IMR-90 (cell line): ENCODE data around the gene NHLRC3. TPM values are rescaled to one million over a fixed set of nuclear protein-coding genes. Genes with fewer than 3 reads are reported as not detected.

ENCODE experiments used
- ATAC-seq: fragments of 200-7000 bp; cut with Tn5 transposase; 2 replicates; pipeline ENCODE4 v1.9.1; 2020; ENCODE audit warnings: low read depth, mild to moderate bottlenecking, moderate library complexity
- BruUV-seq: library from RNA; stranded (reverse); fragments of 400-500 nt; replicated peaks from 2 replicates; lab custom pipeline; 2021; lab: Mats Ljungman, UMichigan
- CTCF ChIA-PET: fragments of 300-600 bp; formaldehyde crosslinking; extraction: SDS; loops from one replicate; lab custom pipeline; 2021; ENCODE audit warnings: antibody characterized with exemption; lab: Yijun Ruan, JAX
- POLR2A ChIA-PET: fragments of 300-600 bp; sonication (Branson Sonifier 250); formaldehyde crosslinking; loops from one replicate; lab custom pipeline; 2022; ENCODE audit warnings: antibody characterized with exemption; ENCODE audit not compliant: unreplicated experiment; lab: Charles Lee
- DNase-seq: peaks from one replicate; pipeline ENCODE4 v3.0.0; 2013
- H2AFZ ChIP-seq: replicated peaks from 2 replicates; pipeline ENCODE3; 2013; ENCODE audit warnings: low read length, mild to moderate bottlenecking; ENCODE audit not compliant: poor library complexity
- H2AK5ac ChIP-seq: 2 replicates; pipeline ENCODE4 v1.6.1; 2013; ENCODE audit warnings: low read depth, low read length, inconsistent platforms
- H2AK9ac ChIP-seq: replicated peaks from 2 replicates; pipeline ENCODE3; 2013; ENCODE audit warnings: mild to moderate bottlenecking, low read depth, low read length, moderate library complexity; ENCODE audit not compliant: poor library complexity
- H2BK120ac ChIP-seq: 2 replicates; pipeline ENCODE4 v1.6.1; 2013; ENCODE audit warnings: low read depth, low read length, inconsistent platforms
- H2BK15ac ChIP-seq: 3 replicates; pipeline ENCODE4 v1.6.1; 2013; ENCODE audit warnings: low read depth, low read length, inconsistent platforms
- H2BK20ac ChIP-seq: 2 replicates; pipeline ENCODE4 v1.6.1; 2013; ENCODE audit warnings: low read depth, mild to moderate bottlenecking, inconsistent platforms, low read length, moderate library complexity
- H2BK5ac ChIP-seq: 2 replicates; pipeline ENCODE4 v1.6.1; 2013; ENCODE audit warnings: mild to moderate bottlenecking, low read depth, low read length, inconsistent platforms; ENCODE audit not compliant: poor library complexity, severe bottlenecking
- H3K14ac ChIP-seq: replicated peaks from 2 replicates; pipeline ENCODE4 v1.6.1; 2013; ENCODE audit warnings: low read depth, low read length, inconsistent platforms
- H3K18ac ChIP-seq: 2 replicates; pipeline ENCODE4 v1.6.1; 2013; ENCODE audit warnings: low read depth, low read length, control low read depth
- H3K23ac ChIP-seq: 2 replicates; pipeline ENCODE4 v1.6.1; 2013; ENCODE audit warnings: low read depth, low read length, inconsistent platforms
- H3K27ac ChIP-seq: 2 replicates; pipeline ENCODE4 v1.5.1; 2013; ENCODE audit warnings: mild to moderate bottlenecking, control low read depth, low read length; ENCODE audit not compliant: insufficient read depth
- H3K27me3 ChIP-seq: 2 replicates; pipeline ENCODE4 v1.6.1; 2013; ENCODE audit warnings: low read length; ENCODE audit not compliant: control insufficient read depth, insufficient read depth
- H3K36me3 ChIP-seq: 2 replicates; pipeline ENCODE4 v1.6.1; 2013; ENCODE audit warnings: low read length, mixed read lengths; ENCODE audit not compliant: control insufficient read depth, insufficient read depth
- H3K4ac ChIP-seq: 2 replicates; pipeline ENCODE4 v1.6.1; 2013; ENCODE audit warnings: low read depth, low read length, inconsistent platforms
- H3K4me1 ChIP-seq: 2 replicates; pipeline ENCODE4 v1.6.1; 2013; ENCODE audit warnings: low read length, mixed read lengths; ENCODE audit not compliant: control insufficient read depth, insufficient read depth
- H3K4me2 ChIP-seq: 2 replicates; pipeline ENCODE4 v1.6.1; 2013; ENCODE audit warnings: low read depth, mild to moderate bottlenecking, control low read depth, low read length, moderate library complexity
- H3K4me3 ChIP-seq: 2 replicates; pipeline ENCODE4 v1.5.1; 2013; ENCODE audit warnings: low read depth, mild to moderate bottlenecking, control low read depth, low read length, moderate library complexity; ENCODE audit not compliant: insufficient read depth
- H3K56ac ChIP-seq: 2 replicates; pipeline ENCODE4 v1.6.1; 2013; ENCODE audit warnings: low read length, inconsistent platforms; ENCODE audit not compliant: insufficient read depth; ENCODE audit errors: extremely low read depth
- H3K79me1 ChIP-seq, 2 experiments: 2 replicates each; pipeline ENCODE4 v1.6.1; 2013; ENCODE audit warnings: low read length in 2 of 2, inconsistent platforms in 1 of 2, low read depth in 1 of 2
- H3K9ac ChIP-seq: 2 replicates; pipeline ENCODE4 v1.6.1; 2013; ENCODE audit warnings: low read depth, low read length, control low read depth
- H3K9me1 ChIP-seq: 2 replicates; pipeline ENCODE4 v1.6.1; 2013; ENCODE audit warnings: low read length, inconsistent platforms; ENCODE audit not compliant: insufficient read depth
- H3K9me3 ChIP-seq: 2 replicates; pipeline ENCODE4 v1.6.1; 2013; ENCODE audit warnings: low read length; ENCODE audit not compliant: control insufficient read depth, insufficient read depth
- H4K20me1 ChIP-seq: 2 replicates; pipeline ENCODE4 v1.6.1; 2013; ENCODE audit warnings: low read length, inconsistent platforms; ENCODE audit not compliant: insufficient read depth
- H4K5ac ChIP-seq: 2 replicates; pipeline ENCODE4 v1.6.1; 2013; ENCODE audit warnings: mild to moderate bottlenecking, low read depth, low read length, control low read depth
- H4K8ac ChIP-seq, 2 experiments: 2 replicates each; pipeline ENCODE4 v1.6.1; 2013; ENCODE audit warnings: low read depth in 2 of 2, low read length in 2 of 2, control low read depth in 1 of 2, inconsistent platforms in 1 of 2
- H4K91ac ChIP-seq: 2 replicates; pipeline ENCODE4 v1.6.1; 2013; ENCODE audit warnings: low read depth, low read length, inconsistent platforms; ENCODE audit not compliant: insufficient read depth
- BHLHE40 ChIP-seq: fragments of 150-350 bp; IDR thresholded peaks from 2 replicates; pipeline ENCODE4 v1.6.1; 2016; ENCODE audit warnings: mild to moderate bottlenecking, low read depth, low read length
- CEBPB ChIP-seq: IDR thresholded peaks from 2 replicates; pipeline ENCODE4 v1.6.1; 2012; ENCODE audit warnings: low read depth, low read length, improper control_type of control experiment
- CHD1 ChIP-seq: IDR thresholded peaks from 2 replicates; pipeline ENCODE4 v1.6.1; 2012; ENCODE audit warnings: low read depth, low read length, improper control_type of control experiment
- CTCF ChIP-seq: conservative IDR thresholded peaks from 2 replicates; pipeline ENCODE4 v1.5.1; 2012; ENCODE audit warnings: mild to moderate bottlenecking, low read depth, low read length, improper control_type of control experiment
- FOS ChIP-seq: fragments of 150-350 bp; IDR thresholded peaks from 2 replicates; pipeline ENCODE4 v1.6.1; 2016; ENCODE audit warnings: low read depth, low read length
- MAFK ChIP-seq: IDR thresholded peaks from 2 replicates; pipeline ENCODE4 v1.6.1; 2012; ENCODE audit warnings: low read depth, low read length, improper control_type of control experiment
- MAZ ChIP-seq: IDR thresholded peaks from 2 replicates; pipeline ENCODE4 v1.6.1; 2012; ENCODE audit warnings: low read depth, mild to moderate bottlenecking, low read length, improper control_type of control experiment, moderate library complexity, borderline replicate concordance
- MXI1 ChIP-seq: IDR thresholded peaks from 2 replicates; pipeline ENCODE4 v1.6.1; 2012; ENCODE audit warnings: low read depth, mild to moderate bottlenecking, low read length, moderate library complexity, borderline replicate concordance
- NFE2L2 ChIP-seq: fragments of 150-350 bp; IDR thresholded peaks from 2 replicates; pipeline ENCODE4 v1.6.1; 2016; ENCODE audit warnings: low read depth, mild to moderate bottlenecking, low read length
- POLR2A ChIP-seq: IDR thresholded peaks from 2 replicates; pipeline ENCODE4 v1.6.1; 2012; ENCODE audit warnings: mild to moderate bottlenecking, low read depth, low read length
- RAD21 ChIP-seq: IDR thresholded peaks from 2 replicates; pipeline ENCODE4 v1.6.1; 2012; ENCODE audit warnings: low read length, improper control_type of control experiment
- RCOR1 ChIP-seq: IDR thresholded peaks from 2 replicates; pipeline ENCODE4 v1.6.1; 2012; ENCODE audit warnings: mild to moderate bottlenecking, low read length, improper control_type of control experiment; ENCODE audit not compliant: insufficient replicate concordance
- RFX5 ChIP-seq: IDR thresholded peaks from 2 replicates; pipeline ENCODE4 v1.8.0; 2012; ENCODE audit warnings: low read depth, mild to moderate bottlenecking, low read length, moderate library complexity
- SMC3 ChIP-seq: fragments of 150-350 bp; IDR thresholded peaks from 2 replicates; pipeline ENCODE4 v1.6.1; 2016; ENCODE audit warnings: low read depth, mild to moderate bottlenecking, antibody characterized with exemption, low read length, moderate library complexity
- USF2 ChIP-seq: fragments of 150-350 bp; IDR thresholded peaks from 2 replicates; pipeline ENCODE4 v1.6.1; 2017; ENCODE audit warnings: mild to moderate bottlenecking, antibody characterized with exemption, low read length, low read depth
- WGBS, 2 experiments: methylation state at CpG; one replicate each; pipeline versions ENCODE4 v1.1.5 to v1.1.7; 2013; ENCODE audit warnings: missing lambda C conversion rate in 2 of 2; ENCODE audit not compliant: insufficient read length in 1 of 2; ENCODE audit errors: extremely low coverage in 2 of 2; 5-methylcytosine and 5-hydroxymethylcytosine counted together
- dilution Hi-C: fragments of 300-500 bp; cut with HindIII; formaldehyde crosslinking; loops from one replicate; pipeline ENCODE4 v1.14.3; 2018; ENCODE audit warnings: low sequenced_read_pairs; ENCODE audit not compliant: unreplicated experiment
- in situ Hi-C: fragments of 300-500 bp; cut with MboI; formaldehyde crosslinking; loops from 3 replicates; pipeline ENCODE4 v1.14.3; 2019; ENCODE audit warnings: low sequenced_read_pairs, inconsistent platforms, mixed read lengths
- intact Hi-C: fragments of 100-400 bp; cut with micrococcal nuclease; formaldehyde crosslinking; loops from 2 replicates; pipeline ENCODE4 v1.10.0; 2022
- polyA plus RNA-seq, 3 experiments: library from polyadenylated mRNA; depleted of rRNA; stranded (reverse); fragments of >200 nt; gene quantifications; 2 replicates each; pipeline ENCODE4 v1.2.3, GENCODE V29; 2012; ENCODE audit warnings: low replicate concordance in 1 of 3
- total RNA-seq: library from RNA; depleted of rRNA; stranded (reverse); fragments of >200 nt; gene quantifications from 2 replicates; pipeline ENCODE4 v1.2.3, GENCODE V29; 2012
- TF ChIP-seq, protein P1 (sequence below): fragments of 150-350 bp; IDR thresholded peaks from 2 replicates; pipeline ENCODE4 v1.6.1; 2016; ENCODE audit warnings: low read depth, mild to moderate bottlenecking, low read length, moderate library complexity, borderline replicate concordance

NHLRC3 gene
- total and polyA plus RNA-seq, 2 of the 4 experiments (the other 2 are of a cell fraction), result 3.0 to 4.2 TPM

DNA sequence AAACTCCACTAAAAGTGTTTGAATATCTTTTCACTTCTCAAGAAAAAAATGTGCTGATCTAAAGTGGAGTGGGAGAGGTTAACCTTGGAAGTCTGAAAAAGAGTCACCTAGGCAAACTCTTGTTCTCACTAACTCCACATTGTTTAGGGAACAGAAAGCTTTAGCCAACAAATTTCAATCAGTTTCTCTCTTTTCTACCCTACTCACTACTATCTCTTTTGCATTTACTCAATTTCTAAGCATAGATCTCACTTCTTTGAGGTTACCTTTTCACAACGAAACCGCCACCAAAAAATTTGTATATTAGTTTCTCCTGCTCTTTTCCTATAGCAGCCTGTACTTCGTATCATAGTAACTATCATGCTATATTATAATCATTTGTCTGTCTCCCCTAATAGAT lies 6.3 kb downstream of the NHLRC3 start:
- in situ Hi-C loops, result no loop called here
- no peaks in the 10 kb centered on the region for H3K9me3 ChIP-seq

More for the DNA sequence above, 6.3 kb downstream of the NHLRC3 start:
- Histone ChIP-seq H4K8ac (no peak overlapping the region), H2BK15ac (no peak overlapping the region), H4K5ac (no peak overlapping the region), H3K23ac (no peak overlapping the region), H3K27ac (no peak overlapping the region), H3K4me1 (no peaks in the 10 kb centered on the region), H2BK20ac (no peak overlapping the region), H4K91ac (no peak overlapping the region), H3K14ac (no peak overlapping the region), H2AFZ (no peak overlapping the region), H3K18ac (no peak overlapping the region), H3K4ac (no peak overlapping the region), H4K20me1 (no peaks in the 10 kb centered on the region), H2AK5ac (no peak overlapping the region), H3K27me3 (no peaks in the 10 kb centered on the region), H3K9me1 (no peaks in the 10 kb centered on the region), H2BK120ac (no peak overlapping the region), H2BK5ac (no peak overlapping the region), H3K4me2 (no peak overlapping the region), H3K9ac (no peak overlapping the region), H3K56ac (no peak overlapping the region), H3K4me3 (no peak overlapping the region), H3K36me3 (0 out of 2 replicates have a peak, but pooled peaks cover 2% of the 10 kb centered on the region), H3K79me1 (no peaks in the 10 kb centered on the region), H2AK9ac (no peak overlapping the region)
- ATAC-seq (no peak), DNase-seq (no peak)
- TF ChIP-seq RAD21, result no peak
- no peak for TF ChIP-seq MXI1
- no peak for TF ChIP-seq CTCF
- TF ChIP-seq MAZ, result no peak
- no peak for TF ChIP-seq USF2
- no peak for TF ChIP-seq CEBPB
- no peak for TF ChIP-seq NFE2L2
- no peak for TF ChIP-seq RCOR1
- TF ChIP-seq CHD1, result no peak
- TF ChIP-seq POLR2A, result no peak
- TF ChIP-seq MAFK, result no peak
- TF ChIP-seq BHLHE40, result no peak
- no peak for TF ChIP-seq RFX5
- TF ChIP-seq, protein P1, sequence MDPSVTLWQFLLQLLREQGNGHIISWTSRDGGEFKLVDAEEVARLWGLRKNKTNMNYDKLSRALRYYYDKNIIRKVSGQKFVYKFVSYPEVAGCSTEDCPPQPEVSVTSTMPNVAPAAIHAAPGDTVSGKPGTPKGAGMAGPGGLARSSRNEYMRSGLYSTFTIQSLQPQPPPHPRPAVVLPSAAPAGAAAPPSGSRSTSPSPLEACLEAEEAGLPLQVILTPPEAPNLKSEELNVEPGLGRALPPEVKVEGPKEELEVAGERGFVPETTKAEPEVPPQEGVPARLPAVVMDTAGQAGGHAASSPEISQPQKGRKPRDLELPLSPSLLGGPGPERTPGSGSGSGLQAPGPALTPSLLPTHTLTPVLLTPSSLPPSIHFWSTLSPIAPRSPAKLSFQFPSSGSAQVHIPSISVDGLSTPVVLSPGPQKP, result no peak
- TF ChIP-seq SMC3, result no peak
- no peak for TF ChIP-seq FOS
- BruUV-seq, result no TSS peak
- dilution Hi-C loops (no loop called here), intact Hi-C loops (loop anchor here (10.0 kb wide), 1 partner anchor 1640 kb away; no protein-coding TSS in a partner anchor)
- no CpG with 5 or more reads among the region's 3 CpGs for WGBS, 2 experiments
- ChIA-PET POLR2A (no interaction called here), CTCF (no interaction called here)
